GM21390 (cell line): Measurements from ENCODE around the gene OR8I2.
"Not testable (repeated sequence)": the region's sequence is repeated elsewhere in the genome, so short reads cannot be mapped to it uniquely, and the experiment has no call there.

Experiments used
- ATAC-seq: cut with Tn5 transposase; IDR thresholded peaks from one replicate; pipeline ENCODE4 v1.9.1; 2021; ENCODE audit not compliant: unreplicated experiment

Gene OR8I2

GRCh38 chr11:56093008-56093407, at the start of gene OR8I2:
Gene OR8I2 (plus strand): TSS chr11:56093308. CDS start chr11:56093308, 0 bp downstream.
- ATAC-seq, result no peak

DNA sequence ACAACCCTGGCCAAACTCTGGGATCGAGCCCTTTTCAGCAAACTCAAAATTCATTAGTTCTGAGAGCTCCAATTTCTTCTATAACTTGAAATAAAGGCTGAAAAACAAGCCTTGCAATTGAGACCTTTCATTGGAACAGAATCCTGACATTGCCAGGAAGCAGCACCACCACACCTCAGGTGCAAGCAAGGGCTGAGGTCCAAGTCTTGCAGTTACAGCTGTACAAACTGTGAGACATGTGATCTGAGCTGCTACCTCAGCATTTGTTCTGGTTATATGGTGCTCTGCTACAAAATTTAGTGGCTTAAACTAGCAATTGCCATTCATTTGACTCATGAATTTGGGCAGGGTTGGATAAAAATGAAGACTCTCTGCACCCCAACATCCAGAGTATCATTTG, 47.6 kb upstream of the OR8I2 start:
- ATAC-seq, result no peak

- no peak for ATAC-seq
These were observed 44.6 kb upstream of the OR8I2 start for GRCh38 chr11:56048480-56048879.

DNA sequence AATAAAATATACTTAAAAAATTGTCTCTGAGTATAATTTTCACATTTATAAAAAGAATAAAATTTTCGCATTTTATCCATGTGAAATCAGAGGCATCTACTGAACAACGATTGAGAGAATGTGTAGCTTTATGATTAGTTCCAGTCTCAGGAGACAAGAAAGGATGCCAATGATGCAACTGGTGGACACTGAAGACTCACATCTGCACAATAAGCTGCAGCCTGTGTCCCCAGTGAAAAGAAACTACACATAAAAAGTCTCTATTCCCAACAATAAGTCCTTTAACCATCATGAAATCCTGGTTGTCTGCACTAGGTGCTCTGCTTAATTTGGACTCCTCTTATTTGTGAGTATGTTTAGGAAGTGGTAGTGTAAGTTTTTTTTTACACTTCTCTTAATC, 43.6 kb upstream of the OR8I2 start:
- no peak for ATAC-seq

GRCh38 chr11:56056366-56056765, 36.7 kb upstream of the OR8I2 start:
- not testable (repeated sequence) for ATAC-seq

DNA sequence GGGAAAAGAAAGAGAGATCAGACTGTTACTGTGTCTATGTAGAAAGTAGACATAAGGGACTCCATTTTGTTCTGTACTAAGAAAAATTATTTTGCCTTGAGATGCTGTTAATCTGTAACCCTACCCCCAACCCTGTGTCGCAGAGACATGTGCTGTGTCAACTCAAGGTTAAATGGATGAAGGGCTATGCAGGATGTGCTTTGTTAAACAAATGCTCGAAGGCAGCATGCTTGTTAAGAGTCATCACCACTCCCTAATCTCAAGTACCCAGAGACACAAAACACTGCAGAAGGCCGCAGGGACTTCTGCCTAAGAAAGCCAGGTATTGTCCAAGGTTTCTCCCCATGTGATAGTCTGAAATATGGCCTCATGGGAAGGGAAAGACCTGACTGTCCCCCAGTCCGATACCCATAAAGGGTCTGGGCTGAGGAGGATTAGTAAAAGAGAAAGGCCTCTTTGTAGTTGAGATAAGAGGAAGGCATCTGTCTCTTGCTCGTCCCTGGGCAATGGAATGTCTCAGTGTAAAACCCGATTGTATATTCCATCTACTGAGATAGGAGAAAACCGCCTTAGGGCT, 35.4 kb upstream of the OR8I2 start:
- ATAC-seq, result not testable (repeated sequence)

GRCh38 chr11:56058260-56058780, 34.8 kb upstream of the OR8I2 start:
- ATAC-seq, result not testable (repeated sequence)

DNA sequence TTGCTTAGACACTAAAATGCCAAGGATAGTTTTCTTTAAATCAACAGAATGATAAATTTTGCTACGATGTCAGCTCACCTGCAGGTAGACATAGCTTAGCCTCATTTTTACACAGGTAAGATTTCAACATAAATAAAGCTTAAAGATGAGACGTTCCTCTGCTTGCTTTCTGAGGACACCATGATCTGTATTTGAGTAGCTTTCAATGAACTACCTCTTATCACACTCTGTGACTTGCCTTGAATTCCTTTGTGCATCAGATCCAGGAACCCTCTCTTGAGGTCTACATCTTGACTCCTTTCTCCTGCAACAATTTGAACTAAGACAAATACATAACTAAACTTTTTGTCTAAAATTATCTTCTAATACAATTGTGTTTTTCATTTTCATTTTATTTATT, 26.1 kb upstream of the OR8I2 start:
- no peak for ATAC-seq

- ATAC-seq, result no peak
These were observed 3.4 kb upstream of the OR8I2 start for GRCh38 chr11:56089697-56090096.

- ATAC-seq, result no peak
These were observed 10.2 kb downstream of the OR8I2 start, which contains the start of gene OR8H2 for GRCh38 chr11:56103210-56103737. Gene OR8H2 (plus strand): TSS chr11:56103687. CDS start chr11:56105043, 1,356 bp downstream.

DNA sequence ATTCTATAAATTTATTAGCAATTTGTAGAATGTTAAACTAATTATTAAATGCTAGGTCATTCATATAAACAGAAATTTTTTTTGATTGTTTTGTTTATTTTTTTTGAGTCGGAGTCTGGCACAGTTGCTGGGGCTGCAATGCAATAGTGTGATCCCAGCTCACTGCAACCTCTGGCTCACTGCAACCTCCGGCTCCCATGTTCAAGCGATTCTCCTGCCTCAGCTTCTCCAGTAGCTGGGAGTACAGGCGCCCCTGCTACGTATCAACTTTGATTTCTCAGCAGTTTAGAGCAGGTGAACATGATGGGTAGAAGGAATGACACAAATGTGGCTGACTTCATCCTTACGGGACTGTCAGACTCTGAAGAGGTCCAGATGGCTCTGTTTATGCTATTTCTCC, 29.0 kb downstream of the OR8I2 start, which contains the start of gene OR8H3:
TSS of gene OR8H3 (plus strand) at position 301 of the 400 bp plus-strand sequence. CDS start at position 301, 0 bp downstream.
- no peak for ATAC-seq

GRCh38 chr11:56140151-56140661, 47.1 kb downstream of the OR8I2 start, which contains the start of gene OR8J3:
Gene OR8J3 (minus strand): TSS chr11:56140201. CDS start chr11:56137718, 2,483 bp downstream.
- no peak for ATAC-seq

- ATAC-seq, result not testable (repeated sequence)
These were observed 50.6 kb downstream of the OR8I2 start for GRCh38 chr11:56143681-56144080.
